GM12875 (cell line): ENCODE measurements around the gene ZBED5.
"Not testable (repeated sequence)": the region's sequence is repeated elsewhere in the genome, so short reads cannot be mapped to it uniquely, and the experiment has no call there.

ENCODE experiments used
- H3K4me3 ChIP-seq: one replicate; pipeline ENCODE4 v1.5.1; 2011; ENCODE audit warnings: low read depth, low read length, control low read depth
- CTCF ChIP-seq: IDR thresholded peaks from 2 replicates; pipeline ENCODE4 v1.5.1; 2011; ENCODE audit warnings: low read depth, mild to moderate bottlenecking, control low read depth, inconsistent platforms, low read length, moderate library complexity, borderline replicate concordance; ENCODE audit not compliant: insufficient read depth

ZBED5 gene

GRCh38 chr11:10891151-10891720 is 33.4 kb upstream of the ZBED5 start:
- TF ChIP-seq CTCF, result no peak
- no peak overlapping the region for H3K4me3 ChIP-seq

- H3K4me3 ChIP-seq, result not testable (repeated sequence)
These were observed 32.2 kb upstream of the ZBED5 start for GRCh38 chr11:10890083-10890482.

GRCh38 chr11:10887307-10887706 is 29.5 kb upstream of the ZBED5 start:
- TF ChIP-seq CTCF, result no peak
- H3K4me3 ChIP-seq, result no peak overlapping the region

- no peak overlapping the region for H3K4me3 ChIP-seq
- no peak for TF ChIP-seq CTCF
These were observed 28.9 kb upstream of the ZBED5 start for GRCh38 chr11:10886652-10887250.

- no peak overlapping the region for H3K4me3 ChIP-seq
- no peak for TF ChIP-seq CTCF
These were observed 28.0 kb upstream of the ZBED5 start for GRCh38 chr11:10885703-10886363.

GRCh38 chr11:10884292-10884691 is 26.4 kb upstream of the ZBED5 start:
- not testable (repeated sequence) for H3K4me3 ChIP-seq

- H3K4me3 ChIP-seq, result no peak overlapping the region
- no peak for TF ChIP-seq CTCF
These were observed 24.0 kb upstream of the ZBED5 start for GRCh38 chr11:10881892-10882291.

- no peak overlapping the region for H3K4me3 ChIP-seq
- peak; percentile 71 for TF ChIP-seq CTCF
These were observed 20.8 kb upstream of the ZBED5 start for GRCh38 chr11:10878408-10879214.
